Activated naive CD8-positive, alpha-beta T cell (primary cell): ENCODE measurements around the gene RAB13.

Experiments
- H3K27ac Mint-ChIP-seq: one replicate; pipeline ENCODE4 v1.8.0; 2021; ENCODE audit warnings: mixed read lengths
- H3K27me3 Mint-ChIP-seq: one replicate; pipeline ENCODE4 v1.8.0; 2021; ENCODE audit warnings: mixed read lengths
- H3K36me3 Mint-ChIP-seq: one replicate; pipeline ENCODE4 v1.8.0; 2021; ENCODE audit warnings: mixed read lengths
- H3K4me1 Mint-ChIP-seq: one replicate; pipeline ENCODE4 v1.8.0; 2021; ENCODE audit warnings: low read depth, mixed read lengths
- H3K4me3 Mint-ChIP-seq: one replicate; pipeline ENCODE4 v1.8.0; 2021; ENCODE audit warnings: mild to moderate bottlenecking, mixed read lengths
- H3K9me3 Mint-ChIP-seq: one replicate; pipeline ENCODE4 v1.8.0; 2021; ENCODE audit warnings: low read depth, mixed read lengths

RAB13 gene

GRCh38 chr1:153967107-153967999, 18.8 kb downstream of the RAB13 start, which contains the start of gene CREB3L4:
Gene CREB3L4 (plus strand): TSS chr1:153967902. CDS start chr1:153968526, 624 bp downstream.
- H3K36me3 Mint-ChIP-seq = no peaks in the 10 kb centered on the region
- H3K4me1 Mint-ChIP-seq = peaks cover 49% of the 10 kb centered on the region
- H3K27ac Mint-ChIP-seq = peak within 1 kb of the TSS; percentile 91
- H3K27me3 Mint-ChIP-seq = no peaks in the 10 kb centered on the region
- no peaks in the 10 kb centered on the region for H3K9me3 Mint-ChIP-seq
- peak within 1 kb of the TSS; percentile 90 for H3K4me3 Mint-ChIP-seq

GRCh38 chr1:153963850-153964331, 22.2 kb downstream of the RAB13 start:
- no peaks in the 10 kb centered on the region for H3K9me3 Mint-ChIP-seq
- H3K36me3 Mint-ChIP-seq = no peaks in the 10 kb centered on the region
- peaks cover 53% of the 10 kb centered on the region for H3K4me1 Mint-ChIP-seq
- no peaks in the 10 kb centered on the region for H3K27me3 Mint-ChIP-seq
- H3K4me3 Mint-ChIP-seq = peak overlapping the region; percentile 98
- peak overlapping the region; percentile 99 for H3K27ac Mint-ChIP-seq

DNA sequence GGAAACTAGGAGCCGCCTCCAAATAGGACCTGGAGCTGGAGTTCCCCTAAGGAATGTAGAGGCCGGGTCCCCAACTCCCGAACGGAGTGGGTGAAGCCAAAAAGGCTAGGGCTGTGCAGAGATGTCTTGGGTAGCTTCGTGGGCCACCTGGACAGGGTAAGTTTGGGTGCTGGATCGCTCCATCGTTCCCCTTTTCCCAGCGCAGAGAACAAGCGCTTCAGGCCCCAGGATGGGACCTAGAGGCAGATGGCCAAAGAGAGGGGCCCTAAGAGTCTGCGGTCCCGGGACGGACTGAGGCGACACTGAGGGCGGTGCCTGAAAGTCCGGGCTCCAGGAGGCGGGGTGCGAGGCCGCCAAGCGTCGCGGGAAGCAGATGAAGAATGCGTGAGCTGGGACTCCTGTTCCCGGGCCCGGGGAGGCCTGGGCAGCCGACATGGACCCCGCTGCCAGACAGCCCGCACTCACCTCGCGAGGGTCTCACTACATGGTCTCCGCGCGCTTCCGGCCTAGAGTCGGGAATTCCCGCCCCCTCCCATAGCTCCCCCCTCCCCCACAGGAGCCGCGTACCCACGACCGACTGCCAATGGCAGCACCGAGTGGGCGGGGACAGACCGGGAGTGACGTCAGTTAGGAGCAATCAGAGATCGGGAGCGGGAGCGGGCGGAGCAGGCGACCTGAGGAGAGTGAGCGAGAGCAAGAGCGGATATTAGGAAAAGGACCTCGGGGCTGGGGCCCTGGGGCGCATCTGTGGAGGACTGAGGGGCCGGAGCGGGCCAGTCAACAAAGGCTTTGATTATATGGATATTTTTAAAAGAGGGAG, 22.9 kb downstream of the RAB13 start, which contains the start of gene SLC39A1:
TSS of gene SLC39A1 (minus strand) at position 508 of the 820 bp plus-strand sequence. CDS start 822 bp downstream, outside the sequence.
- H3K4me3 Mint-ChIP-seq = peak within 1 kb of the TSS; percentile 98
- no peaks in the 10 kb centered on the region for H3K27me3 Mint-ChIP-seq
- H3K27ac Mint-ChIP-seq = peak within 1 kb of the TSS; percentile 99
- H3K4me1 Mint-ChIP-seq = peaks cover 55% of the 10 kb centered on the region
- no peaks in the 10 kb centered on the region for H3K36me3 Mint-ChIP-seq
- no peaks in the 10 kb centered on the region for H3K9me3 Mint-ChIP-seq

- peak overlapping the region; percentile 98 for H3K4me3 Mint-ChIP-seq
- H3K9me3 Mint-ChIP-seq = no peaks in the 10 kb centered on the region
- no peaks in the 10 kb centered on the region for H3K36me3 Mint-ChIP-seq
- peak overlapping the region; percentile 99 for H3K27ac Mint-ChIP-seq
- peaks cover 48% of the 10 kb centered on the region for H3K4me1 Mint-ChIP-seq
- H3K27me3 Mint-ChIP-seq = no peaks in the 10 kb centered on the region
These were observed 23.8 kb downstream of the RAB13 start for GRCh38 chr1:153962088-153963029.

- no peaks in the 10 kb centered on the region for H3K9me3 Mint-ChIP-seq
- no peaks in the 10 kb centered on the region for H3K36me3 Mint-ChIP-seq
- peak overlapping the region; percentile 99 for H3K27ac Mint-ChIP-seq
- no peaks in the 10 kb centered on the region for H3K27me3 Mint-ChIP-seq
- peak overlapping the region; percentile 98 for H3K4me3 Mint-ChIP-seq
- peaks cover 49% of the 10 kb centered on the region for H3K4me1 Mint-ChIP-seq
These were observed 24.7 kb downstream of the RAB13 start for GRCh38 chr1:153961421-153961820.

DNA sequence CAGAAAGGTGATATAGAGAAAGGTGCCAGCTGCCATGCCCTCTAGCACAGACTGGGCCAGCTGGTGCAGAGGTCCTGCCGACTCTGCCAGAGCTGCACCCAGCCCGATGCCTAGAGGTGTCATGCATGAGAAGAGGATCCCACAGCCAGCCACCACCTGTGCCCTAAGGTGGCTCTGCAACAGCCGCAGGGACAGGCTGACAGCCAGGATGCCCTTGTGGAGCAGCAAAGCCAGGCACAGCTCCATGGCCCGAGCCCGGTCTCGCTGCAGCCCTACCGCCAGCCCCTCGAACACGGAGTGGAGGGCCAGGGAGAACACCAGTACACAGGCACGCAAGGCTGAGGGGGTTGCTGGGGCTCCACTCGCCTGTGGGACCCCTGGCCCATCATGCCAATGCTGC, 25.9 kb downstream of the RAB13 start:
- Mint-ChIP-seq H3K36me3 (no peaks in the 10 kb centered on the region), H3K9me3 (no peaks in the 10 kb centered on the region), H3K27ac (no peak overlapping the region), H3K4me1 (peaks cover 48% of the 10 kb centered on the region), H3K4me3 (no peak overlapping the region), H3K27me3 (no peaks in the 10 kb centered on the region)

DNA sequence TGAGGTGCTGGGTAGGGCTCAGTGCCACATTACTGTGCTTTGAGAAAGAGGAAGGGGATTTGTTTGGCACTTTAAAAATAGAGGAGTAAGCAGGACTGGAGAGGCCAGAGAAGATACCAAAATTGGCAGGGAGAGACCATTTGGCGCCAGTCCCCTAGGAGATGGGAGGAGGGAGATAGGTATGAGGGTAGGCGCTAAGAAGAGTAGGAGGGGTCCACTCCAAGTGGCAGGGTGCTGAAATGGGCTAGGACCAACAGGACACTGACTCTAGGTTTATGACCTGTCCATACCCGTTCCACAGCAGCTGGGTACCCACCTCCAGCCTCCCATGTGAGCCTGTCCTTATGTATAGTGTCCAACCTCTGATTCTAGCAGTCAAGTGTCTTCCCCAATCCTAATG, 26.7 kb downstream of the RAB13 start:
- H3K4me1 Mint-ChIP-seq = peaks cover 54% of the 10 kb centered on the region
- H3K9me3 Mint-ChIP-seq = no peaks in the 10 kb centered on the region
- H3K27ac Mint-ChIP-seq = peak overlapping the region; percentile 61
- H3K36me3 Mint-ChIP-seq = no peaks in the 10 kb centered on the region
- peak overlapping the region; percentile 8 for H3K4me3 Mint-ChIP-seq
- H3K27me3 Mint-ChIP-seq = no peaks in the 10 kb centered on the region

DNA sequence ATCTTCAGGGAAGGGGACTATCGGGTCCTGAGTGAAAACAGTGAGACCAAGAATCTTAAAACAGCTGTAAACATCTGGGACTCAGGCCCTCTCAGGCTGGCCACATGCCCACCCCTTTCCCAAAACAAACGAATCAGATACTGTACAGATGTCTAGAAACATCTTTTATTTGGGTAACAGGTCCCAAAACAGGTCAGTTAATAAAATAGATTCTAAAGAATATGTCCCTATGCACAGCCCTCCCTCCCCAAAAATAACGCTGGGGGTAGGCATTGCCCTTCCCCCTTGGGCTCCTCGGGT, 27.2 kb downstream of the RAB13 start:
- peaks cover 3% of the 10 kb centered on the region for H3K36me3 Mint-ChIP-seq
- H3K4me3 Mint-ChIP-seq = peak overlapping the region; percentile 100
- H3K9me3 Mint-ChIP-seq = no peaks in the 10 kb centered on the region
- H3K27me3 Mint-ChIP-seq = no peaks in the 10 kb centered on the region
- peaks cover 55% of the 10 kb centered on the region for H3K4me1 Mint-ChIP-seq
- H3K27ac Mint-ChIP-seq = peak overlapping the region; percentile 96

- Mint-ChIP-seq H3K4me1 (peaks cover 55% of the 10 kb centered on the region), H3K36me3 (peaks cover 3% of the 10 kb centered on the region), H3K4me3 (peak within 1 kb of the TSS; percentile 100), H3K27ac (peak within 1 kb of the TSS; percentile 96), H3K9me3 (no peaks in the 10 kb centered on the region), H3K27me3 (no peaks in the 10 kb centered on the region)
These were observed 27.8 kb downstream of the RAB13 start, which contains the start of gene CRTC2 for GRCh38 chr1:153958111-153958960. Gene CRTC2 (minus strand): TSS chr1:153958612. CDS start chr1:153958497, 115 bp downstream.

DNA sequence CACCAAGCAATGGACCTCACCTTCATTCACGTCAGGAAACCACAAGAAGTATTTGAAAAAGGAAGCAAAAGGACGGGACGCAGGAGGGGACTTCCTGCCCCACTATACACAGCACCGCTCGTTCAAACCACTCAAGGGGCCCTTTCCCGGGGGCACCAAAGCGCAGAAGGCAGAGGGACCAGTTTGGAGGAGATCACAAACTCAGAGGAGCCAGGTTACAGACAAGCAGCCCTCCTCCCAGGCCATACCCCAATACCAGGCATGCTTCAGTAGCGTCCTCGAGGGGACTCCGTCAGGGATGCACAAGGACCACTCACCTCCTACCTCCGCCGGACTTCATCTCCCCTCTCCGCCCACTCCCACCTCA, 28.4 kb downstream of the RAB13 start:
- peak overlapping the region; percentile 100 for H3K4me3 Mint-ChIP-seq
- no peaks in the 10 kb centered on the region for H3K27me3 Mint-ChIP-seq
- peak overlapping the region; percentile 96 for H3K27ac Mint-ChIP-seq
- H3K9me3 Mint-ChIP-seq = no peaks in the 10 kb centered on the region
- H3K36me3 Mint-ChIP-seq = peaks cover 3% of the 10 kb centered on the region
- H3K4me1 Mint-ChIP-seq = peaks cover 53% of the 10 kb centered on the region

DNA sequence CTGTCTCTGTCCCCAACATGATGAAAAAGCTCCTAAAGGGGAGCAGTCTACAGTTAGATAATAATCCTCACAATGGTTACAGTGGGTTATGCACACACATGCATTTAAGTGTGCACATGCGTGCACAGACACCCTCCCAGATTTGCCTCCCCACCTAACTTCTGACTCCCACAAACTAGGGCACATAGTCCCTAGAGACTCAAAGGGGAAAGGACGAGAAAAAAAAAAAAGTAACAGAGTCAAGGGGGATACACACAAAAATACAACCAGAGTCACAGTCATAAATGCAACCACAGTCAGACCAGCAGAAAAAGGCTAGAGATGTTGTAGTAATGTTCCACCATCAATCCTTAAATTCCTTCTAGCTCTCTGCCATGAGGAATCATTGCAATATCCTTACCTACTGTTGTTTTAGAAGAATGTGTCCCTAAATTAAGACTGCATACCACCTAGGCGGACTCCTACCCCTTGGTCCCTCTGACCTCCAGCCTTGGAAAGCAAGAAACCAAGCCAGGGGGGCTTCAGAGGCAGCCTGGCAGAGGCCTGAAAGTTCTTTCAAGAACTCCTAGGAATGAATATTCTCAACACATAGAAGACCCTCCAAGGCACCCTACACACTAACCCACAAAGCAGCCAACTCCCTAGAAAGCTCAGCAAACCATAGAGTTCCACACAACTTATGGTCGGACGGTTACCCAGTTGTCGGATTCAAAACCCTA, 29.0 kb downstream of the RAB13 start:
- peak overlapping the region; percentile 96 for H3K27ac Mint-ChIP-seq
- peaks cover 47% of the 10 kb centered on the region for H3K4me1 Mint-ChIP-seq
- H3K4me3 Mint-ChIP-seq = peak overlapping the region; percentile 100
- H3K9me3 Mint-ChIP-seq = no peaks in the 10 kb centered on the region
- H3K27me3 Mint-ChIP-seq = no peaks in the 10 kb centered on the region
- peaks cover 3% of the 10 kb centered on the region for H3K36me3 Mint-ChIP-seq

DNA sequence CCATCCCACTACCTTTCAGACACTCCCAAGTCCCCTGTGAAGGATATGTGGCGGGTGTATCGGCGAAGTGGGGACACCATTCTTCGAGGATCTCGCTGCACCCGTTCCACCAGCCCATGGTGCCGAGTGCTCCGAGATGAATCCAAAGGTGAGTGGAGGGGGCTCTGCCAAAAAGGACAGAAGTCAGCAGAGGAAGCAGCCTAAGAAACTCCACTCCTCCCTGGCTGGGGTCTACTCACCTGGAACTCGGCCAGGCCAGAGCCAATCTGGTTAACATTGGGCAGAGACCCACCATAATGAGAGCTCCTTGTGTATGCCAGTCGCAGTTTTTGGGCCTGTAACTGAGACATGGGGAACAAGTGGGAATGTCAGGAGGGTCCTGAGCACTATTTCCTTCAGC, 31.3 kb downstream of the RAB13 start:
- no peaks in the 10 kb centered on the region for H3K27me3 Mint-ChIP-seq
- H3K36me3 Mint-ChIP-seq = peaks cover 4% of the 10 kb centered on the region
- H3K4me3 Mint-ChIP-seq = peak overlapping the region; percentile 27
- H3K27ac Mint-ChIP-seq = peak overlapping the region; percentile 91
- peaks cover 40% of the 10 kb centered on the region for H3K4me1 Mint-ChIP-seq
- H3K9me3 Mint-ChIP-seq = no peaks in the 10 kb centered on the region

DNA sequence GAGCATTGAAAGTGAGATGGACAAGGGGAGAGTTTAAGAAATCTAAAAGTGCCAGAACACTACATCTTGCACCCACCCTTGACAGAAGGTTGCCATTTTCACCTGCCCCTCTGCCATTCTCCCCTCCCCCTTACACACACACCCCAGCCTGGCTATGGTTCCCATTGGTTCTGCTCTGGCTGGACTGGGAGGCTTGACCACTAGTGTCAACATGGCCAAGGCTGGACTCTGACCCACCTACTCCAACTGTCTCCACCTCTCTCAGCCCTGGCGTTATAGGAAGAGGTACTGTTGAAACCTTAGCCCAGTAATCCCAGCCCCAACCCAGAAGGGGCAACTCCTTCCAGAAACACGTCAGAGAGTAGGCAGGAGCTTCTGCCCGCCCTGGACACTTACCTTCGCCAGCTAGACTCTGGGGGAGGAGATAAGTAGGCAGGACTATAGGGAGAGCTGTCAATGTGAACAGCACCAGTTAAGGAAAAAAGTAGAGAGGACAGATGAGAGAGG, 32.2 kb downstream of the RAB13 start:
- Mint-ChIP-seq H3K4me1 (peaks cover 39% of the 10 kb centered on the region), H3K4me3 (peak overlapping the region; percentile 27)

More for the DNA sequence above, 32.2 kb downstream of the RAB13 start:
- Mint-ChIP-seq H3K27ac (peak overlapping the region; percentile 91), H3K27me3 (no peaks in the 10 kb centered on the region), H3K9me3 (no peaks in the 10 kb centered on the region), H3K36me3 (peaks cover 4% of the 10 kb centered on the region)
